GM18861 (cell line): ENCODE results near the gene UBTD2.
"Not testable (repeated sequence)": the region's sequence is repeated elsewhere in the genome, so short reads cannot be mapped to it uniquely, and the experiment has no call there.

Source experiments
- ATAC-seq: cut with Tn5 transposase; IDR thresholded peaks from one replicate; pipeline ENCODE4 v1.9.1; 2021; ENCODE audit not compliant: unreplicated experiment

UBTD2 gene

GRCh38 chr5:172283020-172283861, at the start of gene UBTD2:
UBTD2 (minus strand) TSS chr5:172283764; CDS start chr5:172283665, 99 bp downstream.
- ATAC-seq: peak; percentile 77

- not testable (repeated sequence) for ATAC-seq
These were observed 43.3 kb upstream of the UBTD2 start for GRCh38 chr5:172326901-172327300.

- no peak for ATAC-seq
These were observed 41.9 kb upstream of the UBTD2 start for GRCh38 chr5:172325452-172325851.

- peak; percentile 50 for ATAC-seq
These were observed 38.7 kb upstream of the UBTD2 start for GRCh38 chr5:172322028-172322965.

- ATAC-seq: peak; percentile 34
These were observed 38.0 kb upstream of the UBTD2 start for GRCh38 chr5:172321593-172321992.

GRCh38 chr5:172319708-172320441, 36.3 kb upstream of the UBTD2 start:
- ATAC-seq: no peak

DNA sequence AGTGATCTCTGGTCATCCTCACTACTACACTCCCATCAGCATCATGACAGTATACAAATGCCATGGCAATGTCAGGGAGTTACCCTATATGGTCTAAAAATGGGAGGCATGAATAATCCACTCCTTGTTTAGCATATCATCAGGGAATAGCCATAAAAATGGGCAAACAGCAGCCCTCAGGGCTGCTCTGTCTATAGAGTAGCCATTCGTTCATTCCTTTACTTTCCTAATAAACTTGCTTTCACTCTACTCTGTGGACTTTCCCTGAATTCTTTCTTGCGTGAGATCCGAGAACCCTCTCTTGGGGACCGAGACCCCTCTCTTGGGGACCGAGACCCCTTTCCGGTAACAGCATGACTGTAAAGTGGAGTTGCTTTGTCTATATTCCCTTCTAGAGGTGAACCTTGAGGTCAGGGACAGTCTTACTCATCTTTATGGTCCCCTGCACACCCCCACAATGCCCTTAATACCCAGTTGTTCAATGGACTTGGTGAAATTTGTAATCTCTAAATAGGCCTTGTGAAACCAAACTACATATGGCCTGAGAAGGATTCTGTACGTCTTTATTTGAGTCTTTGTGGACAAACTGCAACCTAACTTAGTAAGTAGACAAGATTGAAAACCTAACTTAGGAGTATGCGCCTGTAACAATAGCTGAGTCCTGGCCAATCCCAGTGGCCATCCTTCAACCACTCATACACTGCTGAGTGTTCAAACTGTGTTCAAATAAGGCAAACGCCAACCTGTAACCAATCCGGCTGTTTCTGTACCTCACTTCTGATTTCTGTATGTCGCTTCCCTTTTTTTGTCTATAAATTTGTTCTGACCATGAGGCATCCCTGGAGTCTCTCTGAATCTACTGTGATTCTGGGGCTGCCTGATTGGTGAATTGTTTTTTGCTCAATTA, 32.3 kb upstream of the UBTD2 start:
- peak; percentile 35 for ATAC-seq

DNA sequence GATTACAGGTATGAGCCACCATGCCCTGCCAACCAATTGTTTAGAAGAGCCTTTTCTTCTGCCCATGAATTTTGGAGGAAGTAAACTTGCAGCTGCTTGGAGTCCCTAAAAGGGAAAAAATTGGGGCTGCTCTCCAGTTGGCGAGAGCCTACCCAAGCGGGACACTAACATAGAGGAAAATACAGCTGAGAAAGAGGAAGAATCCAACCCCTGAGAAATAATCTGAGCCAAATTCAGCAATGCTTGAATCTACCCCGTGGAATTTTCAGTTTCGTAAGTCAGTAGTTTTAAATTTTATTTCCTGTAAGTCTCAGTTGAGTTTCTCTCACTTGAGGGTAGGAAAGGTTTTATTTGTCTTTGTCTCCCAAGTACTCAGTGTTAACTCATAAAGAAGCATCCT, 30.4 kb upstream of the UBTD2 start:
- no peak for ATAC-seq

DNA sequence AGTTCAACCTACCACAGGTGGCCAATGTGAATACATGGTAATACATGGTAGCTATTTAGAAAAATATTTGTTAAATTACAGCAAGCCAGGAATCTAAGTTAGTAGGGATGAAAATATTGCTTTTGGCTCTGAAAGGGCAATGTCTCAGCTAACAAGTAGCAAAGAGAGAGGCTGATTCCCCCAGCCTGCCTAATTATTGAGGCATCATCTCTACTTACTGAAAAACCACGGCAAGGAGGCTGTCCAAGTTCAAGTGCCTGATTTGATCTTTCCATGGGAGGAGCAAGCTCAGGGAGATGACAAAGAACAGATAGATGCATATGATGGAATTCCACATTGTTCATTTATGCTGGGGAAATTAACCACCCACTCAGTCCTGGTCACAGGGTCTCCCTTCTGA, 28.7 kb upstream of the UBTD2 start:
- ATAC-seq: no peak

DNA sequence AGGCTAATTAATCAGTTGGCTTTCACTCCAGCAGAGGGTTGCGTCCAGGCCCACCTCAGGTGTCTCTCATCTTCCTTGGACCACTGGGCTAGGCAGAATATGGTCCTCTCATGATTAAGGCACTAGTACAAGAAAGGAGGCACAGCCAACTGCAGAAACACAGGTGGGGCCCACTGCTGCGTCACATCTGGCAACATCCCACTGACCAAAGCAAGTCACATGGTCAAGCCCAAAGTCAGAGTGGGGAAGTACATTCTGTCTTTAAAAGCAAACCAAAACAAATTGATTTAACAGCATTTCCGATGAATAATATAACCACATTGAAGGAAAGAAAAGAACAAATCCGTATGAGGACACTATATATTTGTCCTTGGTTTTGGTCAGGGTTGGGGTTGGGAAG, 28.0 kb upstream of the UBTD2 start:
- ATAC-seq: no peak

GRCh38 chr5:172311026-172311425, 27.5 kb upstream of the UBTD2 start:
- no peak for ATAC-seq

DNA sequence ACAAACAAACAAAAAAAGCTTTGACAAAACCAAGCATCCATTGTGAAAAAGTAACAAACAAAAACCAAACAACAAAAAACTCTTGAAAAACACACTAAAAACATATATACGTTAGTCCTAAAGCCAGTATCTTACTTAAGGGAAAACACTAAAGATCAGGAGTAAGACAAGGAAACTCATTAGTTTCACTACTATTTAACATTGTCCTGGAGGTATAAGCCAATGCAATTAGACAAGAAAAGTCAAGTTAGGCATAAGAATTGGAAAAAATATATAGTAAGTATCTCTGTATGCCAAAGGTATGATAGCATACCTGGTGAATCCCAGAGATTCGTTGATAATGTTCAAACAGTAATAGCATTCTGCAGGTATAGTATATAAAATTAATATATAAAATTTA, 21.8 kb upstream of the UBTD2 start:
- ATAC-seq: no peak

- ATAC-seq: no peak
These were observed 20.2 kb upstream of the UBTD2 start for GRCh38 chr5:172303572-172304335.

DNA sequence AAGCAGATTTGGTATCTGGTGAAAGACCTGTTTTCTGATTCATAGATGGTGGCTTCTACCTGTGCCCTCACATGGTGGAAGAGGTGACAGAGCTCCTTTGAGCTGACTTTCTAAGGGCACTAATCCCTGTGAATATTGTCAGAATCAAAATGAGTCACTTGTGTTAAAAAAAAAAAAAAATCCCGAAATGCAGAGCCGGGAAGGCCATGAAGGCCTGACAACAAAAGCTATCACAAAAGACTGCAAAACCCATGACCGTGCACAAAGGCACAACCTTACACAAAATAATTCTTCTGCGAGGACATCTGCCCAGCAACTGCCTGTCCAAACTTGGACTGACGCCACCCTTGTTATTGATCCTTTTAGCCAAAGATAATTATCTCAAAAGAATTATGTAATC, 19.6 kb upstream of the UBTD2 start:
- ATAC-seq: no peak

- no peak for ATAC-seq
These were observed 18.6 kb upstream of the UBTD2 start for GRCh38 chr5:172302047-172302710.

DNA sequence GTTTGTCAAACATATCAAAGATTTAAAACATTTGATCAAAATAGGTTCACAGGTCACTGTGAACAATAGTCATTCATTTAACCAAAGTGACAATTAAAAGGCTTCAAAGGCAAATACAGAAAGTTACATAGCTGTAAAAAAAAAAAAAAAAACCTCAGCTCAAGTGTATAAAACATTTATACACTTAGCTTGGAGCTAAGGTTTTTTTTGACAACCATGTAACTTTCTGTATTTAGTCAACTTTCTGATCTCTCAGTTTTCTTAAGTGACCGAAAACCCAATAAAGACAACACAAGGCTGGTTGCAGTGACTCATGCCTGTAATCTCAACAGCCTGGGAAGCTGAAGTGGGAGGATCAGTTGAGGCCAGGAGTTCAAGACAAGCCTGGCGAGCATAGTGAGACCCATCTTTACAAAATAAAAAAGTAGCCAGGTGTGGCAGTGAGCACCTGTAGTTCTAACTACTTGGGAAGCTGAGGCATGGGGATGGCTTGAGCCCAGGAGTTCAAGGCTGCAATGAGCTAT, 16.4 kb upstream of the UBTD2 start:
- no peak for ATAC-seq

DNA sequence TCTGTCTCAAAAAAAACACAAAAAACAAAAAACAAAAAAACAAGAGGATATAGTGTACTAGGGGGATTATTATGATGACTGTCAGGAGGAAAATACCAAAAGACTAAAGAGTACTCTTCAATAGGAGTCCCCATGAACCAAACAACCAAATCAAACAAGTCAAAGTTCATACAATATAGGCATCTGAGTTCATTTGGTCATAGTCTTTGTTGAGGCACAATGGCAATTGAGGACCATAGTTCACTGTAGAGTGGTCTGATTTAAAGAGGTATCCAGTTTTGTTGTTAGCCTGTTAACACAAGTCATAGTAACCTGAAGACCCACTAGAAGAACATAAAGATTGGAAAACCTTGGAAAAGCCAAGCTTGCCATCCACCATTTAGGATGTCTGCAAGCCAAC, 11.3 kb upstream of the UBTD2 start:
- ATAC-seq: no peak

DNA sequence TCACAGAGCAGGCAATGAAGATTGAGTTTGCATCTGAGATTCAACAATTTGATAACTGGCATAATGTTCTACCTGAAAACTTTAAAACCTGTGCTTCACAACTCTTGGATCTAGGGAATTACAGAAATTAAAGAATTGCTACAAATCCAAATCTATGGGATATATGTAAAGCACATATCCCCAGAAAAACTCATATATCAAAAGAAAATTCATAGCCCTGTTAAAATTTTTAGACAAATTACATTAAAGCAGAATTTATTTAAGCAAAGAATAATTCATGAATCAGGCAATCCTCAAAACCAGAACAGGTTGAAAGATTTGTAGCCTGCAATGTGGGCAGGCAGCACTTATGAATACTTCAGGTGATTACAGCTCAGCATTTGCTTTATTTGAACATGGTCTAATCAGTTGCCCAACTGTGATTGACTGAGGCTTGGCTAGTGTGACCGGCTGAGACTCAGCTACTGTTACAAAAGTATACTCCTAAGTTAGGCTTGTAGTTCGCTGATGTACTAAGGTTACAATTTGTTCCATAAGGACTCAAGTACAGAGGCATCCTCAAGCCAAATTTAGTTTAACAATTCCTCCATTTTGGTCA, 10.3 kb upstream of the UBTD2 start:
- no peak for ATAC-seq
